Measurements from ENCODE around the gene TGIF2.
"Not testable (repeated sequence)": the region's sequence is repeated elsewhere in the genome, so short reads cannot be mapped to it uniquely, and the experiment has no call there.

TGIF2 gene

GRCh38 chr20:36620917-36621316, 47.5 kb downstream of the TGIF2 start:
- no peak for DNase-seq

GRCh38 chr20:36623444-36623843, 50.0 kb downstream of the TGIF2 start:
- no peak for DNase-seq

GRCh38 chr20:36624068-36624943, 50.9 kb downstream of the TGIF2 start:
- no peak for DNase-seq

GRCh38 chr20:36624944-36625324, 51.5 kb downstream of the TGIF2 start:
- DNase-seq, result no peak

- DNase-seq, result no peak
Observed at GRCh38 chr20:36628076-36628475, 54.7 kb downstream of the TGIF2 start.

- DNase-seq, result no peak
Observed at GRCh38 chr20:36629719-36630681, 56.6 kb downstream of the TGIF2 start.

GRCh38 chr20:36631646-36632045, 58.2 kb downstream of the TGIF2 start:
- DNase-seq, result no peak

- DNase-seq, result no peak
Observed at GRCh38 chr20:36632147-36632486, 58.7 kb downstream of the TGIF2 start.

GRCh38 chr20:36632487-36633284, 59.3 kb downstream of the TGIF2 start:
- no peak for DNase-seq

- DNase-seq, result no peak
Observed at GRCh38 chr20:36633285-36633772, 59.9 kb downstream of the TGIF2 start.

- no peak for DNase-seq
Observed at GRCh38 chr20:36634342-36634741, 60.9 kb downstream of the TGIF2 start.

- DNase-seq, result not testable (repeated sequence)
Observed at GRCh38 chr20:36638876-36639400, 65.5 kb downstream of the TGIF2 start.

- DNase-seq, result no peak
Observed at GRCh38 chr20:36641506-36641843, 68.1 kb downstream of the TGIF2 start.

- no peak for DNase-seq
Observed at GRCh38 chr20:36642136-36642535, 68.7 kb downstream of the TGIF2 start.
